Gastrocnemius medialis (tissue), 4 donors: ENCODE measurements around the gene CACNA2D3. TPM values are rescaled to one million over a fixed set of nuclear protein-coding genes. Genes with fewer than 3 reads are reported as not detected.
A peak's percentile ranks its signal among the peaks of the same experiment; 100 is the strongest.

Experiments
- ATAC-seq, 2 donors: fragments of 150-250 bp; one replicate each; pipeline ENCODE4 v1.9.1; 2016
- DNase-seq, 2 donors: peaks; one replicate each; pipeline ENCODE4 v3.0.0-alpha.2; 2019
- H3K27ac ChIP-seq, 4 donors: fragments of 200-600 bp; sonication (generic); 1 replicate in 1 of 4; 2 replicates in 3 of 4; pipeline ENCODE4 v1.5.1; 2016 to 2018; ENCODE audit warnings: mild to moderate bottlenecking in 2 of 4, moderate library complexity in 1 of 4
- H3K27me3 ChIP-seq, 3 donors: fragments of 200-600 bp; sonication (generic) in 2 of 3; 1 replicate in 1 of 3; 2 replicates in 2 of 3; pipeline versions ENCODE4 v1.5.1 to v1.6.0; 2016 to 2019; ENCODE audit warnings: mild to moderate bottlenecking in 1 of 3, moderate library complexity in 1 of 3
- H3K36me3 ChIP-seq, 2 donors: fragments of 200-600 bp; sonication (generic) in 1 of 2; one replicate each; pipeline ENCODE4 v1.5.1; 2017 to 2018
- H3K4me1 ChIP-seq, 2 donors: fragments of 200-600 bp; sonication (generic) in 1 of 2; one replicate each; pipeline ENCODE4 v1.5.1; 2016 to 2017; ENCODE audit warnings: mild to moderate bottlenecking in 2 of 2
- H3K4me3 ChIP-seq, 4 donors: fragments of 200-600 bp; sonication (generic) in 3 of 4; 1 replicate in 1 of 4; 2 replicates in 3 of 4; pipeline ENCODE4 v1.5.1; 2016 to 2019; ENCODE audit warnings: mild to moderate bottlenecking in 2 of 4
- H3K9me3 ChIP-seq, 3 donors: fragments of 200-600 bp; sonication (generic) in 2 of 3; 1 replicate in 1 of 3; 2 replicates in 2 of 3; pipeline ENCODE4 v1.5.1; 2016 to 2019
- POLR2A ChIP-seq, 2 donors: fragments of 450-650 bp; IDR thresholded peaks; one replicate each; pipeline ENCODE4 v1.6.1; 2017; ENCODE audit warnings: antibody characterized with exemption in 2 of 2, mild to moderate bottlenecking in 2 of 2, moderate library complexity in 2 of 2
- in situ Hi-C, 4 donors: fragments of 200-750 bp; cut with MboI; loops; one replicate each; pipeline versions ENCODE4 v1.15.0 to v1.8.0; 2017; ENCODE audit warnings: low sequenced_read_pairs in 4 of 4
- intact Hi-C: fragments of 100-400 bp; cut with DNase I; formaldehyde crosslinking; loops from one replicate; pipeline ENCODE4 v1.15.1; 2023; ENCODE audit warnings: low total_unique reads
- total RNA-seq, 4 donors: library from RNA; depleted of rRNA; stranded (reverse); fragments of >200 nt; gene quantifications; one replicate each; pipeline versions ENCODE4 v1.1.0 to v1.2.3, GENCODE V29; 2016
- TF ChIP-seq, protein P1 (sequence below), 5 experiments: fragments of 450-650 bp in 3 of 5; fragments of 200-600 bp in 2 of 5; sonication (generic) in 2 of 5; IDR thresholded peaks in 4 of 5; conservative IDR thresholded peaks in 1 of 5; 1 replicate in 4 of 5; 2 replicates in 1 of 5; pipeline ENCODE4 v1.5.1; 2016 to 2019; ENCODE audit warnings: antibody characterized with exemption in 5 of 5, mild to moderate bottlenecking in 3 of 5, moderate library complexity in 3 of 5

Gene CACNA2D3
- total RNA-seq, 4 donors from 2014 or later: 4.7 to 14.4 (median 7.1) TPM

GRCh38 chr3:54999159-54999558 lies 876.8 kb downstream of the CACNA2D3 start:
- ATAC-seq: peak in 1 of 2 donors; percentile 30
- intact Hi-C loops (no loop called here), in situ Hi-C loops (no loop called here)
- no peak for TF ChIP-seq POLR2A (IDR thresholded peaks at IDR 0.05)
- TF ChIP-seq, protein P1, sequence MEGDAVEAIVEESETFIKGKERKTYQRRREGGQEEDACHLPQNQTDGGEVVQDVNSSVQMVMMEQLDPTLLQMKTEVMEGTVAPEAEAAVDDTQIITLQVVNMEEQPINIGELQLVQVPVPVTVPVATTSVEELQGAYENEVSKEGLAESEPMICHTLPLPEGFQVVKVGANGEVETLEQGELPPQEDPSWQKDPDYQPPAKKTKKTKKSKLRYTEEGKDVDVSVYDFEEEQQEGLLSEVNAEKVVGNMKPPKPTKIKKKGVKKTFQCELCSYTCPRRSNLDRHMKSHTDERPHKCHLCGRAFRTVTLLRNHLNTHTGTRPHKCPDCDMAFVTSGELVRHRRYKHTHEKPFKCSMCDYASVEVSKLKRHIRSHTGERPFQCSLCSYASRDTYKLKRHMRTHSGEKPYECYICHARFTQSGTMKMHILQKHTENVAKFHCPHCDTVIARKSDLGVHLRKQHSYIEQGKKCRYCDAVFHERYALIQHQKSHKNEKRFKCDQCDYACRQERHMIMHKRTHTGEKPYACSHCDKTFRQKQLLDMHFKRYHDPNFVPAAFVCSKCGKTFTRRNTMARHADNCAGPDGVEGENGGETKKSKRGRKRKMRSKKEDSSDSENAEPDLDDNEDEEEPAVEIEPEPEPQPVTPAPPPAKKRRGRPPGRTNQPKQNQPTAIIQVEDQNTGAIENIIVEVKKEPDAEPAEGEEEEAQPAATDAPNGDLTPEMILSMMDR (IDR thresholded peaks at IDR 0.05 in 4 of 5, conservative IDR thresholded peaks at IDR 0.05 in 1 of 5): no peak
- Histone ChIP-seq H3K27me3 (no peaks in the 10 kb centered on the region), H3K27ac (no peak overlapping the region), H3K9me3 (no peaks in the 10 kb centered on the region), H3K36me3 (no peaks in the 10 kb centered on the region), H3K4me1 (peaks cover 0 to 3% of the 10 kb centered on the region in 2 donors), H3K4me3 (no peak overlapping the region)
- no peak for DNase-seq

- Histone ChIP-seq H3K4me3 (no peak overlapping the region), H3K27ac (no peak overlapping the region), H3K36me3 (no peaks in the 10 kb centered on the region), H3K27me3 (no peaks in the 10 kb centered on the region), H3K9me3 (no peaks in the 10 kb centered on the region), H3K4me1 (peaks cover 0 to 3% of the 10 kb centered on the region in 2 donors)
- in situ Hi-C loops: no loop called here
- no peak for ATAC-seq
- TF ChIP-seq, protein P1 (IDR thresholded peaks at IDR 0.05 in 4 of 5, conservative IDR thresholded peaks at IDR 0.05 in 1 of 5): no peak
- TF ChIP-seq POLR2A (IDR thresholded peaks at IDR 0.05): no peak
- intact Hi-C loops: no loop called here
- no peak for DNase-seq
These were observed 877.5 kb downstream of the CACNA2D3 start for GRCh38 chr3:54999811-55000210.

- in situ Hi-C loops: no loop called here
- TF ChIP-seq, protein P1 (IDR thresholded peaks at IDR 0.05 in 4 of 5, conservative IDR thresholded peaks at IDR 0.05 in 1 of 5): no peak
- no peak for TF ChIP-seq POLR2A (IDR thresholded peaks at IDR 0.05)
- Histone ChIP-seq H3K4me3 (no peak overlapping the region), H3K36me3 (no peaks in the 10 kb centered on the region), H3K27me3 (no peaks in the 10 kb centered on the region), H3K9me3 (no peaks in the 10 kb centered on the region), H3K4me1 (peaks cover 0 to 3% of the 10 kb centered on the region in 2 donors), H3K27ac (no peak overlapping the region)
- ATAC-seq (peak in 1 of 2 donors; percentile 49), DNase-seq (no peak)
- intact Hi-C loops: no loop called here
These were observed 878.2 kb downstream of the CACNA2D3 start for GRCh38 chr3:55000546-55000945.

DNA sequence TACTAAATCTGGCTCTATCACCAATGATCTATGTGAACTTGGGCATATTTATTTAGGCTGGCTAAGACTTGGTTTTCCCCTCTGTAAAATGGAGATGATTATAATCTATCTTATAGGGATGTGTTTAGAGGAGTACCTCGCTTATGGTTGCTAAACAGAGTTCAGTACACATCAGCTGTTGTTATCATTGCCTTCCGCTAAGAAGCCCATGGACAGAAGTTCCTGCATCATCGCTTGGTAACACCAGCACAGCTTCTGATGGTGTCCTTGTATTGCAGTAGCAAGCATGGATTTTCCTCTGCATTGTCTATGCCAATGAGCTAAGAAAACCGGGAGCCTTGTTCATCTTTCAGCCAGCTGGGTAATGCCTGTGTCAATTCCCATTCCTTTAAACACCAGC lies 878.6 kb downstream of the CACNA2D3 start:
- no peak overlapping the region for H3K27ac ChIP-seq
- intact Hi-C loops: no loop called here

More for the DNA sequence above, 878.6 kb downstream of the CACNA2D3 start:
- Histone ChIP-seq H3K36me3 (no peaks in the 10 kb centered on the region), H3K4me1 (peaks cover 0 to 3% of the 10 kb centered on the region in 2 donors), H3K27me3 (no peaks in the 10 kb centered on the region), H3K4me3 (no peak overlapping the region), H3K9me3 (no peaks in the 10 kb centered on the region)
- no peak for TF ChIP-seq POLR2A (IDR thresholded peaks at IDR 0.05)
- TF ChIP-seq, protein P1 (IDR thresholded peaks at IDR 0.05 in 4 of 5, conservative IDR thresholded peaks at IDR 0.05 in 1 of 5): no peak
- no peak for DNase-seq
- no peak for ATAC-seq
- in situ Hi-C loops: no loop called here
